ENCODE data around the gene PRKN.
"Not testable (repeated sequence)": the region's sequence is repeated elsewhere in the genome, so short reads cannot be mapped to it uniquely, and the experiment has no call there.

The PRKN gene

GRCh38 chr6:161826512-161826911 lies 901.1 kb downstream of the PRKN start:
- DNase-seq = no peak

GRCh38 chr6:161822204-161822603 lies 905.4 kb downstream of the PRKN start:
- DNase-seq = not testable (repeated sequence)

DNA sequence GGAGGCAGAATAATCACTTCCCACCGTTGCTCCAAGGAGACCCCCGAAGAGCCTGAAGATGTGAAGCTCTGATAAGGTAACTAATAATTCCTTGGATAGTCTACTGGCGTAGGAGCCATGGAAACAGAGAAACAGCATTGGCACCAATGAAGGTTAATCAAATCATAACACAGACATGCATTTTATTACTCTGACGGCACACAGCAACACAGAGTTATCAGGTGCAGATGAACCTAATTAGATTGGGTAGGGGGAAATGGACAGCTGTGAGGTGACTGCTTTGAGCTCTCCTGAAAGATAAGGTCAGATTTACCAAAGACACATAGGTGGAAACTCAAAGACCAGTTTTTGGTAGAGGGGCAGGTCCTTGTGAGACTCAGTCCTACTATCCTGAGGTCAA lies 909.7 kb downstream of the PRKN start:
- DNase-seq = no peak

DNA sequence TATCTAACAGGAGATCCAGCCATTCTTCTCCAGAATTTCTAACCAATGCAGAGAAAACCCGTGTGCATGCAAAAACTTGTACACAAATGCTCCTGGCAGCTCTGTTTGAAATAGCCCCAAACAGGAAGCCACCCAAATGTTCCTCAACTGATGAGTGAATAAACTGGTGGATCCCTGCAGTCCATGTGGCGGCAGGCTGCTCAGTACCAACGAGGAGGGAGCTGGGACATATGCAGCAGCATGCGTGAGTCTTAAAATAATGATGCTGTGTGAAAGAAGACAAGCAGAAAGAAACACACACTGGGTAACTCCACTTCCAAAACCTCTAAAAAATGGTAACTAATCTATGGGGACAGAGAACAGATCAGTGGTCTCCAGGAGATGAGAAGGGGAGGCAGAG lies 911.6 kb downstream of the PRKN start:
- DNase-seq = no peak

DNA sequence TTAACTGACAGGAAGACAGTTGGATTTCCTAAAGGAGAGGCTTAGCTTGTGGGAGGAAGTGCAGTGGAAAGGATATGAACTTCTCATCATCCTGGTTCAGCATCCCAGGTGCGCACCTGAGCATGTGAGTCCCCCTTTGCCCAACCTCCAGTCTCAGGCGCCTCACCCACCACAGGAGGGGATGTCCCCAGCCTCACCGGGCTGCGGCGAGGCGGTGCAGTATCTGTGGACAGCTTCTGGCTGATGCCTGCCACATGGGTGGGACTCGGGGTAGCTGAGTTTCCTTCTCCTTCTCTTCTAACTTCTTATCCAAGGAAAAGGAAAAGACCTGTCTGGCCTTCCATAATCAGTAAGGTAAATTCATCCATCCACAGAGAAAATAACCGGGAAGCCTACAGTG lies 914.4 kb downstream of the PRKN start:
- DNase-seq = no peak

DNA sequence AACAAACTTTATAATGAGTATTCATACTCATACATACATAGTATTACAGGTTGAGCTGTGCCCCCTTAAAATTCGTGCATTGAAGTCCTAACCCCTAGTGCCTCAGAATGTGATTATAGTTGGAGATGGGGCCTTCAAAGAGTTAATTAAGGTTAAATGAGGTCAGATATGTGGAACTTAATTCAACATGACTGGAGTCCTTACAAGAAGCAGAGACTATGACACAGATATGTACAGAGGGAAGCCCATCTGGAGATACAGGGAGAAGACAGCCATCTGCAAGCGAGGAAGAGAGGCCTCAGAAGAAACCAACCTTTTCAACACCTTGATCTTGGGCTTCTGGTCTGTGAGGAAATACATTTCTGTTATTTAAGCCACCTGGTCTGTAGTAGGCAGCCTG lies 917.6 kb downstream of the PRKN start:
- DNase-seq = no peak

DNA sequence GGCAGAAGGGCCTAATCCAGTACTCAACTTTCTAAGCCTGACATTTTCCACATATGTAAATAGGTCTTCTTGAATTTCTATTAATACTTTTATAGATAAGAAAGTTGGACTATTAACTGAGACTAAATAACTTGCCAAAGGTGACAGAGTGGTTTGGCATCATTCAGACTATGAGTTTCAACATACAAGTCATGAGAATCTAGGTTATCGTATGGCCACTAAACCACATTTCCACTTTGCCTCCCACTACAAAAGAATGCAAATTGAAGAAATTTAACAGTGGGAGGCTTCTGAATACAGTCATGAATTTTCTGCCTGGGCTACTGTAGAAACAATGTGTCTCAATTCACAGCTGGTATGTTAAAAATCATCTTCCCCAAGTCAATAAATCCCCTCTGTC lies 922.7 kb downstream of the PRKN start:
- DNase-seq = no peak

GRCh38 chr6:161803131-161803530 lies 924.4 kb downstream of the PRKN start:
- DNase-seq = no peak

DNA sequence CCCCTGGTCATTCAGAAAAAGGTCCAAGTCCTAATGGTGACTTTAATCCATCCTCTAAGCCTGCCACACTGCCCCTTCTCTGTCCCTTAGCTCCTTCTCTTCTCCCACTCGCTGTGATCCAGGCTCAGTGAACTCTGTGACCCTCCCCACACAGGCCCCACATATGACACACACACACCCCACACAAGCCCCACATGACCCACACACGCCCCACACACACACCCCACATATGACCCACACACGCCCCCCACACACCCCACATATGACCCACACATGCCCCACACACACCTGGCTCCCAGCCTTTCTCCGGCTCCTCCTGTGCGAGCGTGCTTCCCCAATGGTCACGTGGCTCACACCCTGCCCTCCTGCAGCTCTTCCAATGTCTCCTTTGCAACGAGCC lies 925.3 kb downstream of the PRKN start:
- DNase-seq = no peak

DNA sequence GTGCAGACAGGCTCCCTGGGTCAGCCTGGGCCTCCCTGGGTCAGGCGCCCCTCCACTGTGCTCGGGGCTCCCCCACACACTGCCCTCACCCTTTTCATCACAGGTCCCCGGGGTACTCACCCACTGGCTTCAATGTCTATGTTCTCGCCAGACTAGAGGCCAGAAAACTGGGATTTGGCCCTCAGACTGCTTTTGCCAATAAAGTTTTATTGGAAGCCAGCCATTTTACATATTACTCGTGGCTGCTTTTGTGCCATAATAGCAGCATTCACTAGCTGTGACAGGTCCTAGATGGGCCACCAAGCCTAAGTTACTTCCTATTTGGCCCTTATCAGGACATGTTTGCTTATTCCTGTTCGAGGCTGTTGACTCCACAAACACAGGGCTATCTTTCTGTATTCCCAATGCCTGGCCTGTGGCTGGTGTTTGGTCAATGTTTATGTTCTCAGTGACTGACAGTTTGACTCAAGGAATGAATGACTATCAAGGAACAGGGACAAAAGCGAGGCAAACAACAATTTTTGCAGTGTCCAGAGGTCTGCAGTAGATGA lies 928.6 kb downstream of the PRKN start:
- DNase-seq = no peak

GRCh38 chr6:161796681-161797080 lies 930.9 kb downstream of the PRKN start:
- no peak for DNase-seq

- DNase-seq = no peak
Observed at GRCh38 chr6:161792851-161793493, 934.6 kb downstream of the PRKN start.

- DNase-seq = no peak
Observed at GRCh38 chr6:161788531-161788930, 939.0 kb downstream of the PRKN start.

- no peak for DNase-seq
Observed at GRCh38 chr6:161772176-161772575, 955.4 kb downstream of the PRKN start.

- no peak for DNase-seq
Observed at GRCh38 chr6:161761966-161762365, 965.6 kb downstream of the PRKN start.

GRCh38 chr6:161755080-161755479 lies 972.5 kb downstream of the PRKN start:
- DNase-seq = no peak

DNA sequence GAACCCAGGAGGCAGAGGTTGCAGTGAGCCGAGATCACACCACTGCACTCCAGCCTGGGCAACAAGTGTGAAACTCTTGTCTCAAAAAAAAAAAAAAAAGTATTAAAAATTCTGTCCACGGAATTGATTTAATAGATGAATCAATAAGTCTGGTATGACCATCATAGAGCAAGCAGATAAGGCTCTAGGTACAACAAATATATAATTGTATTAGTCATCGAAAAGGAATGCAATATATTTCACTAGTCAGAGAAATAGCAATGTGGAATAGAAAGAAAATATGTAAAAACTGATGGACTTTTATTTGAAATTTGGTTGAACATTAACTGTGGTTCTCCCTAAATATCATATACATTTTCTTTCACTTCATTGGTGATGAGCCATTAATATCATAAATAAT lies 976.9 kb downstream of the PRKN start:
- no peak for DNase-seq

DNA sequence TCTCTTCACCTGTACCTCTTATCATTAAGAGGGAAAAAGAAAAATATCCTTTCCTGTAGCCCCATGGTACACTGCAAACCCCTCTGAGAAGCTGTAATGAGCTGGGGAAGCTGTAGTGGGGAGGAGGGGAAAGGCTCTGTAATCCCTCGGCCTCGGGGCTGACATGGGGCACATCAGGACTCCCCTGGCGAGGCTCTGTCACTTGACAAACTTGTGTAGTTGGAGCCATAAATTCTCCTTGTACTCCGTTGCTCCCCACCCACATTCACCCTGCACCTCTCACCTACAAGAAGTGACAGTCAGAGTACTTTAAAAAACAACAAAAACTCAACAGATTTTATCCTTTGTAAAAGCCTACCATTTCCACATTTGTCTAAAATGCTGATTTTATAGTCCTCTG lies 978.0 kb downstream of the PRKN start:
- DNase-seq = no peak

DNA sequence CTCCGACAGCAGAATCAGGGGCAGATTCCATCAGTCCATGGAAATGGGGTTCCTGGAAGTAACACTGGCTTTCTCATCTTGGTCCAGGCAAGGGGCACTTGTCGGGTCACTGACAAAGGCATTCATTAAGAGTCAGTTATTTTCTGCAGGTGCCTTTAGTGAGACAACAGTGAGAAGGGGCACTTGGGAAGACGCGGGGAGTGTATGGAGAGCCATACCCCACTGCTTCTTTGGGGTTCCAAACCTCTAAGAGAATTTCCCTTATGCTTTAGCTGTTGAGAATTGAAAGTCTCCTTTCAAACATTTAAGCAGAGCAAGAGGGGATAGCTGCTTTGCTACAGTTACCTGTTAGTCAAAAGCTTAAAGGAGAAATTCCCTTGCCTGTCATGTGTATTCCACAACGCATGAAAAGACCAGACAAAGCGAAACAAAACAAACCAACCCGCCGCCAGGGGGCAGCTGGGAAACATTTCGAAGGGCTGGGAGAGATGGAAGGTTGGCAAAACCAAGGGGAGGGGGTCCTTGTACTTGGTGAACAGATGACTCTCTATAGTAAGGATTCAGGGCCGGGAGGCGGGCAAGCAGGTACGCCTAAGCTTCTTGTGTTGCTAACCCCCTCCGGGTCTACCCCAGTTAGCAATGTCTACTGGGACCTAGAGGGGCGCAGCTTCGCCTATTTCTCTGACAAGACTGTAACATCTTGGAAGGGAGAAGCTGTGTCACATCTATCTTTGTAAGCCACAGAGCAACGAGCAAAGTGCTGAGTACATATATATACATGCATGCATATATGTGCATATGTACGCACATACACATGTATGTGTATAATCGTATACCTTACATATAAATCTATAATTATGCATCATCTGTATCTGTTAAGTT lies 978.8 kb downstream of the PRKN start:
- no peak for DNase-seq

- no peak for DNase-seq
Observed at GRCh38 chr6:161747506-161747905, 980.1 kb downstream of the PRKN start.

- DNase-seq = no peak
Observed at GRCh38 chr6:161745594-161746141, 981.9 kb downstream of the PRKN start.

DNA sequence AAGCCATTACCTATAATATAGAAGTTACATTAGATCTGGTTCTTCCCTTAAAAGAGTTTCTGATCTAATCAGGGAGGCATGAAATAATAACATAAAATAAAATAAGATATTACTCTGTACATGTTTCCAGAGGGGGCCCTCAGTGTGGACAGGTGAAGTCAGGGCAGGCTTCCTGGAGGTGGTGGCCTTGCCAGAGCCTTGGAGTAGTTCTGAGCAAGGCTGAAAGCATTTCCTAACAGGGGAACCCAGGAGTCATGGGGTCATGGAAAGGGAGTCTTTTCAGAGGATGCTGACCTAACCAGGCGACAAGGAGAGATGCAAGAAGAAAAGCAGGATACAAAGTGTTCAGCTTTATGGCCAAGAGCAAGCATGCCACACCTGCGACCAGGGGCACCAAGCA lies 982.4 kb downstream of the PRKN start:
- no peak for DNase-seq

GRCh38 chr6:161744211-161745067 lies 983.1 kb downstream of the PRKN start:
- DNase-seq = no peak

Data from CD4-positive, alpha-beta T cell treated with Interleukin-12 subunit alpha and Interleukin-12 subunit beta, for 1 hour (primary cell).